GM10266 (cell line): Measurements from ENCODE around the gene C9orf43.

ENCODE experiments used
- DNase-seq: peaks from one replicate; pipeline ENCODE4 v3.0.0; 2012; ENCODE audit errors: extremely low spot score
- CTCF ChIP-seq: IDR thresholded peaks from 2 replicates; pipeline ENCODE4 v1.5.1; 2012; ENCODE audit warnings: mild to moderate bottlenecking, low read depth; ENCODE audit not compliant: control insufficient read depth, insufficient read depth; ENCODE audit errors: missing control alignments

Gene C9orf43

GRCh38 chr9:113368982-113369854, 41.3 kb upstream of the C9orf43 start:
- DNase-seq = no peak
- TF ChIP-seq CTCF = no peak

- no peak for DNase-seq
- no peak for TF ChIP-seq CTCF
Observed at GRCh38 chr9:113369855-113370140, 40.7 kb upstream of the C9orf43 start.

GRCh38 chr9:113370806-113371325, 39.7 kb upstream of the C9orf43 start:
- no peak for TF ChIP-seq CTCF
- DNase-seq = no peak

GRCh38 chr9:113372059-113372458, 38.5 kb upstream of the C9orf43 start:
- TF ChIP-seq CTCF = no peak
- no peak for DNase-seq

- TF ChIP-seq CTCF = no peak
- no peak for DNase-seq
Observed at GRCh38 chr9:113373256-113373655, 37.3 kb upstream of the C9orf43 start.

GRCh38 chr9:113373676-113374392, 36.7 kb upstream of the C9orf43 start:
- no peak for DNase-seq
- no peak for TF ChIP-seq CTCF
